Activated naive CD4-positive, alpha-beta T cell treated with anti-CD3 and anti-CD28 coated beads for 36 hours (primary cell): ENCODE data around the gene GABRB1. TPM values are rescaled to one million over a fixed set of nuclear protein-coding genes. Genes with fewer than 3 reads are reported as not detected.

Experiments
- CTCF ChIA-PET: fragments of 350-600 bp; sonication (Branson Sonifier 250); formaldehyde crosslinking; loops from one replicate; lab custom pipeline; 2021; ENCODE audit warnings: antibody characterized with exemption; lab: Charles Lee
- DNase-seq: peaks from one replicate; pipeline ENCODE4 v3.0.0-alpha.2; 2020
- H3K27ac Mint-ChIP-seq: one replicate; pipeline ENCODE4 v1.8.0; 2021; ENCODE audit warnings: mild to moderate bottlenecking, mixed read lengths
- H3K27me3 Mint-ChIP-seq: one replicate; pipeline ENCODE4 v1.8.0; 2021; ENCODE audit warnings: low read depth, mixed read lengths
- H3K36me3 Mint-ChIP-seq: one replicate; pipeline ENCODE4 v1.8.0; 2021; ENCODE audit warnings: low read depth, mixed read lengths
- H3K4me1 Mint-ChIP-seq: one replicate; pipeline ENCODE4 v1.8.0; 2021; ENCODE audit warnings: low read depth, mixed read lengths
- H3K4me3 Mint-ChIP-seq: one replicate; pipeline ENCODE4 v1.8.0; 2021; ENCODE audit warnings: mild to moderate bottlenecking, moderate library complexity, mixed read lengths
- H3K9me3 Mint-ChIP-seq: one replicate; pipeline ENCODE4 v1.8.0; 2021; ENCODE audit warnings: mixed read lengths
- intact Hi-C: fragments of 100-400 bp; cut with micrococcal nuclease; formaldehyde crosslinking; loops from one replicate; pipeline ENCODE4 v1.15.1; 2023
- total RNA-seq, 2 experiments: library from RNA; stranded (reverse); gene quantifications; one replicate each; pipeline ENCODE4 v1.2.3, GENCODE V29; 2021

Gene GABRB1
- total RNA-seq, 2 experiments from 2014 or later, result not detected

- CTCF ChIA-PET, result no interaction called here
- Mint-ChIP-seq H3K36me3 (no peaks in the 10 kb centered on the region), H3K4me1 (no peaks in the 10 kb centered on the region), H3K9me3 (no peaks in the 10 kb centered on the region), H3K27me3 (peaks cover 3% of the 10 kb centered on the region), H3K27ac (no peak overlapping the region), H3K4me3 (no peak overlapping the region)
- DNase-seq, result no peak
- intact Hi-C loops, result no loop called here
These were observed 53.4 kb downstream of the GABRB1 start for GRCh38 chr4:47084795-47085194.

GRCh38 chr4:47088298-47088697 is 56.9 kb downstream of the GABRB1 start:
- H3K4me3 Mint-ChIP-seq, result no peak overlapping the region
- CTCF ChIA-PET, result interaction anchor here (1.4 kb wide), 1 partner anchor 295 kb away, joined by 3 read pairs; no protein-coding TSS in a partner anchor
- no peaks in the 10 kb centered on the region for H3K4me1 Mint-ChIP-seq
- peaks cover 3% of the 10 kb centered on the region for H3K27me3 Mint-ChIP-seq
- no peaks in the 10 kb centered on the region for H3K36me3 Mint-ChIP-seq
- no peak for DNase-seq
- intact Hi-C loops, result no loop called here
- no peaks in the 10 kb centered on the region for H3K9me3 Mint-ChIP-seq
- H3K27ac Mint-ChIP-seq, result no peak overlapping the region

- Mint-ChIP-seq H3K27me3 (peaks cover 2% of the 10 kb centered on the region), H3K36me3 (no peaks in the 10 kb centered on the region), H3K4me3 (no peak overlapping the region), H3K4me1 (no peaks in the 10 kb centered on the region), H3K9me3 (no peaks in the 10 kb centered on the region), H3K27ac (no peak overlapping the region)
- intact Hi-C loops, result no loop called here
- no peak for DNase-seq
- CTCF ChIA-PET, result no interaction called here
These were observed 64.5 kb downstream of the GABRB1 start for GRCh38 chr4:47095884-47096283.

- Mint-ChIP-seq H3K4me3 (no peak overlapping the region), H3K4me1 (no peaks in the 10 kb centered on the region), H3K36me3 (no peaks in the 10 kb centered on the region), H3K27me3 (no peaks in the 10 kb centered on the region), H3K27ac (no peak overlapping the region), H3K9me3 (no peaks in the 10 kb centered on the region)
- intact Hi-C loops, result no loop called here
- CTCF ChIA-PET, result no interaction called here
- DNase-seq, result no peak
These were observed 70.1 kb downstream of the GABRB1 start for GRCh38 chr4:47101453-47101852.

- CTCF ChIA-PET, result interaction anchor here (0.5 kb wide), 1 partner anchor 1840 kb away, joined by 4 read pairs; no protein-coding TSS in a partner anchor
- Mint-ChIP-seq H3K27ac (no peak overlapping the region), H3K4me3 (no peak overlapping the region), H3K4me1 (no peaks in the 10 kb centered on the region), H3K27me3 (peaks cover 3% of the 10 kb centered on the region), H3K9me3 (no peaks in the 10 kb centered on the region), H3K36me3 (no peaks in the 10 kb centered on the region)
- intact Hi-C loops, result no loop called here
- no peak for DNase-seq
These were observed 73.6 kb downstream of the GABRB1 start for GRCh38 chr4:47104986-47105385.

- CTCF ChIA-PET, result interaction anchor here (2.0 kb wide), 1 partner anchor 16 kb away, joined by 5 read pairs; no protein-coding TSS in a partner anchor
- no peak overlapping the region for H3K27ac Mint-ChIP-seq
These were observed 75.2 kb downstream of the GABRB1 start for GRCh38 chr4:47106561-47106960.

GRCh38 chr4:47109379-47109778 is 78.0 kb downstream of the GABRB1 start:
- CTCF ChIA-PET, result interaction anchor here (0.5 to 1.2 kb wide), 4 partner anchors 8 to 542 kb away, joined by 3 to 5 read pairs (median 4); no protein-coding TSS in a partner anchor
- no peak overlapping the region for H3K27ac Mint-ChIP-seq
- H3K4me3 Mint-ChIP-seq, result no peak overlapping the region
- peaks cover 3% of the 10 kb centered on the region for H3K27me3 Mint-ChIP-seq
- no peaks in the 10 kb centered on the region for H3K36me3 Mint-ChIP-seq
- intact Hi-C loops, result no loop called here
- H3K9me3 Mint-ChIP-seq, result no peaks in the 10 kb centered on the region
- H3K4me1 Mint-ChIP-seq, result no peaks in the 10 kb centered on the region
- no peak for DNase-seq

More at GRCh38 chr4:47106561-47106960, 75.2 kb downstream of the GABRB1 start:
- no peak for DNase-seq
- Mint-ChIP-seq H3K27me3 (peaks cover 3% of the 10 kb centered on the region), H3K36me3 (no peaks in the 10 kb centered on the region), H3K4me3 (no peak overlapping the region), H3K4me1 (no peaks in the 10 kb centered on the region), H3K9me3 (no peaks in the 10 kb centered on the region)
- intact Hi-C loops, result no loop called here

GRCh38 chr4:47110546-47111132 is 79.3 kb downstream of the GABRB1 start:
- H3K4me3 Mint-ChIP-seq, result no peak overlapping the region
- CTCF ChIA-PET, result interaction anchor here (0.6 to 1.2 kb wide), 2 partner anchors 9 to 316 kb away, joined by 4 to 5 read pairs; no protein-coding TSS in a partner anchor
- DNase-seq, result no peak
- no peak overlapping the region for H3K27ac Mint-ChIP-seq
- peaks cover 3% of the 10 kb centered on the region for H3K27me3 Mint-ChIP-seq
- no peaks in the 10 kb centered on the region for H3K36me3 Mint-ChIP-seq
- H3K4me1 Mint-ChIP-seq, result no peaks in the 10 kb centered on the region
- intact Hi-C loops, result no loop called here
- no peaks in the 10 kb centered on the region for H3K9me3 Mint-ChIP-seq

- H3K9me3 Mint-ChIP-seq, result no peaks in the 10 kb centered on the region
- H3K4me3 Mint-ChIP-seq, result no peak overlapping the region
- intact Hi-C loops, result no loop called here
- DNase-seq, result no peak
- no peak overlapping the region for H3K27ac Mint-ChIP-seq
- CTCF ChIA-PET, result interaction anchor here (1.6 kb wide), 1 partner anchor 9 kb away, joined by 3 read pairs; no protein-coding TSS in a partner anchor
- no peaks in the 10 kb centered on the region for H3K4me1 Mint-ChIP-seq
- H3K36me3 Mint-ChIP-seq, result no peaks in the 10 kb centered on the region
- peaks cover 3% of the 10 kb centered on the region for H3K27me3 Mint-ChIP-seq
These were observed 87.0 kb downstream of the GABRB1 start for GRCh38 chr4:47118192-47118929.

- H3K36me3 Mint-ChIP-seq, result no peaks in the 10 kb centered on the region
- H3K27ac Mint-ChIP-seq, result no peak overlapping the region
- DNase-seq, result no peak
- no peaks in the 10 kb centered on the region for H3K4me1 Mint-ChIP-seq
- intact Hi-C loops, result no loop called here
- H3K9me3 Mint-ChIP-seq, result no peaks in the 10 kb centered on the region
- H3K4me3 Mint-ChIP-seq, result no peak overlapping the region
- peaks cover 3% of the 10 kb centered on the region for H3K27me3 Mint-ChIP-seq
- CTCF ChIA-PET, result interaction anchor here (1.0 kb wide), 1 partner anchor 262 kb away, joined by 3 read pairs; no protein-coding TSS in a partner anchor
These were observed 89.4 kb downstream of the GABRB1 start for GRCh38 chr4:47120783-47121182.

GRCh38 chr4:47122592-47123291 is 91.4 kb downstream of the GABRB1 start:
- intact Hi-C loops, result loop anchor here (1.0 kb wide), 3 partner anchors 190 to 278 kb away; no protein-coding TSS in a partner anchor
- no peak overlapping the region for H3K27ac Mint-ChIP-seq
- H3K27me3 Mint-ChIP-seq, result no peaks in the 10 kb centered on the region
- no peaks in the 10 kb centered on the region for H3K4me1 Mint-ChIP-seq
- CTCF ChIA-PET, result interaction anchor here (0.6 to 1.9 kb wide), 22 partner anchors 9 to 1075 kb away, joined by 3 to 14 read pairs (median 4); no protein-coding TSS in a partner anchor
- no peaks in the 10 kb centered on the region for H3K9me3 Mint-ChIP-seq
- no peaks in the 10 kb centered on the region for H3K36me3 Mint-ChIP-seq
- peak; percentile 68 for DNase-seq
- no peak overlapping the region for H3K4me3 Mint-ChIP-seq

- Mint-ChIP-seq H3K27me3 (peaks cover 2% of the 10 kb centered on the region), H3K4me1 (no peaks in the 10 kb centered on the region), H3K9me3 (no peaks in the 10 kb centered on the region), H3K27ac (no peak overlapping the region), H3K36me3 (no peaks in the 10 kb centered on the region), H3K4me3 (no peak overlapping the region)
- CTCF ChIA-PET, result interaction anchor here (1.4 kb wide), 1 partner anchor 254 kb away, joined by 4 read pairs; no protein-coding TSS in a partner anchor
- DNase-seq, result no peak
- intact Hi-C loops, result no loop called here
These were observed 97.6 kb downstream of the GABRB1 start for GRCh38 chr4:47128991-47129390.
